Tibial artery (tissue), 4 donors: ENCODE measurements around the gene ARGLU1.
A peak's percentile ranks its signal among the peaks of the same experiment; 100 is the strongest.

Experiments used
- DNase-seq, 2 donors: peaks; one replicate each; pipeline ENCODE4 v3.0.0-alpha.2; 2019
- H3K27ac ChIP-seq, 2 donors: fragments of 200-600 bp; sonication (generic) in 1 of 2; 1 replicate in 1 of 2; 2 replicates in 1 of 2; pipeline ENCODE4 v1.5.1; 2018 to 2019; ENCODE audit warnings: mild to moderate bottlenecking in 1 of 2
- H3K27me3 ChIP-seq, 2 donors: fragments of 200-600 bp; sonication (generic) in 1 of 2; one replicate each; pipeline versions ENCODE4 v1.5.1 to v1.6.0; 2016 to 2019
- H3K36me3 ChIP-seq, 3 donors: fragments of 200-600 bp; sonication (generic) in 2 of 3; one replicate each; pipeline ENCODE4 v1.5.1; 2016 to 2019; ENCODE audit warnings: mild to moderate bottlenecking in 2 of 3
- H3K4me1 ChIP-seq, 4 donors: fragments of 200-600 bp; sonication (generic) in 2 of 4; 1 replicate in 3 of 4; 2 replicates in 1 of 4; pipeline ENCODE4 v1.5.1; 2016 to 2019
- H3K4me3 ChIP-seq, 2 donors: fragments of 200-600 bp; sonication (generic) in 1 of 2; 1 replicate in 1 of 2; 2 replicates in 1 of 2; pipeline ENCODE4 v1.5.1; 2018 to 2019; ENCODE audit warnings: mild to moderate bottlenecking in 2 of 2
- H3K9me3 ChIP-seq, 3 donors: fragments of 200-600 bp; sonication (generic) in 1 of 3; one replicate each; pipeline ENCODE4 v1.5.1; 2016 to 2019
- intact Hi-C: fragments of 100-400 bp; cut with DNase I; formaldehyde crosslinking; loops from one replicate; pipeline ENCODE4 v1.15.0; 2023; ENCODE audit warnings: low total_unique reads
- TF ChIP-seq, protein P1 (sequence below), 2 experiments: fragments of 200-600 bp in 1 of 2; fragments of 450-650 bp in 1 of 2; IDR thresholded peaks; one replicate each; pipeline ENCODE4 v1.5.1; 2017 to 2019; ENCODE audit warnings: antibody characterized with exemption in 2 of 2, mild to moderate bottlenecking in 1 of 2, moderate library complexity in 1 of 2

ARGLU1 gene

DNA sequence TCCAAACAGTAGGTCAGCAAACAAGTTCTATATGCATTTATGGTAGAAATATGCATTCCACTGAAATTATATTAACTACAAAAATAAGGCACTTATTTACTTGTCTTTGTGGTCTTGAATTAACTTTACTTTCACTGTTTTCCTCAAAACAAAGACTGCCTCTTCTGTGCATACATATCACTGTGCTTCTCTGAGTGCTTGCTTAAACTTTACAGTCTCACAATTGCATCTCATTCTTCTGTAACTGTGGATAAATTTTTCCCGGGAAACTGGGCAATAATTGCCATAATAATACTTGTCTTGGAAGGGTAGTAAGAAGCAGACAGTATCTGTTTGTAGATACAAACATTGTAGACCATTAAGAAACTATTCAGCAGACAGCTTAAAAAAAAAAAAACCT is 70.9 kb downstream of the ARGLU1 start:
- Histone ChIP-seq H3K4me1 (peaks cover 0 to 18% (median 6%) of the 10 kb centered on the region in 4 donors), H3K27ac (no peak overlapping the region), H3K4me3 (no peak overlapping the region), H3K36me3 (peaks cover 17 to 19% (median 19%) of the 10 kb centered on the region in 3 donors), H3K27me3 (no peaks in the 10 kb centered on the region), H3K9me3 (no peaks in the 10 kb centered on the region)
- no peak for DNase-seq
- TF ChIP-seq, protein P1, sequence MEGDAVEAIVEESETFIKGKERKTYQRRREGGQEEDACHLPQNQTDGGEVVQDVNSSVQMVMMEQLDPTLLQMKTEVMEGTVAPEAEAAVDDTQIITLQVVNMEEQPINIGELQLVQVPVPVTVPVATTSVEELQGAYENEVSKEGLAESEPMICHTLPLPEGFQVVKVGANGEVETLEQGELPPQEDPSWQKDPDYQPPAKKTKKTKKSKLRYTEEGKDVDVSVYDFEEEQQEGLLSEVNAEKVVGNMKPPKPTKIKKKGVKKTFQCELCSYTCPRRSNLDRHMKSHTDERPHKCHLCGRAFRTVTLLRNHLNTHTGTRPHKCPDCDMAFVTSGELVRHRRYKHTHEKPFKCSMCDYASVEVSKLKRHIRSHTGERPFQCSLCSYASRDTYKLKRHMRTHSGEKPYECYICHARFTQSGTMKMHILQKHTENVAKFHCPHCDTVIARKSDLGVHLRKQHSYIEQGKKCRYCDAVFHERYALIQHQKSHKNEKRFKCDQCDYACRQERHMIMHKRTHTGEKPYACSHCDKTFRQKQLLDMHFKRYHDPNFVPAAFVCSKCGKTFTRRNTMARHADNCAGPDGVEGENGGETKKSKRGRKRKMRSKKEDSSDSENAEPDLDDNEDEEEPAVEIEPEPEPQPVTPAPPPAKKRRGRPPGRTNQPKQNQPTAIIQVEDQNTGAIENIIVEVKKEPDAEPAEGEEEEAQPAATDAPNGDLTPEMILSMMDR (IDR thresholded peaks at IDR 0.05), result no peak
- intact Hi-C loops, result no loop called here

DNA sequence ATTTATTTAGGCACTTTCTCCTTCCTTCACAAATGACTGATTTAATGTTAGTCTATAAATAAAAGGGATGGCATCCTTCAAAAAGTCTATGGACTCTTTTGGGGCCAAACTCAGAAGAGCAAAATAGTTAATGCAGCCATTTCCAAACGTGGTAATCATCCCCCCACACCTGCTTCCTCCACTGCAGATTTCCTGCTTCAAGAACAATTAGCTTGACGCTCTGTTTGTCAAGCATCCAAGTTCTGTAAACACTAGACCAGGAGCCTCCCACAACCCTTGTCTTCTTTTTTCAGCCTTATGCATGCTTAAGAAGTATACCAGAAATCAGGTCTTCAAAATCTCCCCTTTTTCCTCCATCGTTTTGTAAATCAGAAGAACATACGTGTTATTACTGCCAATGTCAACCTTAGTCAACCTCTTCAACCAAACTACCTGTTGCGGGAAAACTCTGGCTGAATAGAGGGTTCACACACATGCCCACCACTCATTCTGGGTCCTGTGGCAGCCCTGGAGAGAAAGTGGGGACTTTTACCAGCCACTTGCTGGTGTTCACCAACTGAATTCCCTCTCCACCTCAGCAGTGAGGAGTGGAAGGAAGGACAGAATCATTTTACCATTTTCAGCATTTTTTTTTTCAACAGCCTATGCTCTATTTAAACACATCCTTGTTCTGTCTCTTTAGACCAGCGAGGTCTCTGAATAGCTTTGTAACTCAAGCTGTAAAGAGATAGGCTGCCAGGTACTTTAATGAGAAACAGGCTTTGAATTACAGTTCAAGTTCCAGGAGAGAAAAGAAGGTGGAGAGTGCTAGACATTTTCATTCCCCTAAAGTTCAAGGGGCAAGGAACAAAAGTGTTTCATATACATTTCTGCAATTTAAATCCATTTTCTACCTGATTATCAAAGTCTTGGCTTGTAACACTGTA is 71.6 kb downstream of the ARGLU1 start:
- Histone ChIP-seq H3K4me1 (peaks cover 0 to 18% (median 6%) of the 10 kb centered on the region in 4 donors), H3K4me3 (no peak overlapping the region)
- no peak for DNase-seq

DNA sequence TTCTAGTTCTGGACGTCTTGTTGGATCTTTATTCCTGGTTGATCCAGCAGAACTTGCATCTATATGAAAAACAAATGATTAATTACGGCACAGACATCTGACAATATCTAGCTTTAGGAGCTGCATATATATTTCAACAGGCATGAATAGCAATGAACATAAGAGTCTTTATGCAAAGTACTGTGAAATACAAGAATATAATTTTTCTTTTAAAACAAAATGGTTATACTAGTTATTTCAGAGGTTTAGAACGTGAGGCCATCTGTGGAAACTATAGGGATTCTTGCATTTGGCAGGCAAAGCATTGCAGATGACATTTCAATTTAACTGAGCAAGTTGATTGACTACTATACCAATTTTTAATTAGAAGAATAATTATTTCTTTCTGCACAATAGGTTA is 73.0 kb downstream of the ARGLU1 start:
- H3K27ac ChIP-seq, result no peak overlapping the region
- peaks cover 21 to 29% (median 24%) of the 10 kb centered on the region in 3 donors for H3K36me3 ChIP-seq
- DNase-seq, result no peak
- no peak overlapping the region for H3K4me3 ChIP-seq
- H3K27me3 ChIP-seq, result no peaks in the 10 kb centered on the region
- H3K4me1 ChIP-seq, result peaks cover 0 to 17% (median 6%) of the 10 kb centered on the region in 4 donors
- TF ChIP-seq, protein P1 (IDR thresholded peaks at IDR 0.05), result no peak
- no peaks in the 10 kb centered on the region for H3K9me3 ChIP-seq
- intact Hi-C loops, result no loop called here

More for the DNA sequence above, 71.6 kb downstream of the ARGLU1 start:
- TF ChIP-seq, protein P1 (IDR thresholded peaks at IDR 0.05), result no peak
- Histone ChIP-seq H3K27me3 (no peaks in the 10 kb centered on the region), H3K9me3 (no peaks in the 10 kb centered on the region), H3K36me3 (peaks cover 21 to 24% (median 24%) of the 10 kb centered on the region in 3 donors), H3K27ac (no peak overlapping the region)
- intact Hi-C loops, result no loop called here

DNA sequence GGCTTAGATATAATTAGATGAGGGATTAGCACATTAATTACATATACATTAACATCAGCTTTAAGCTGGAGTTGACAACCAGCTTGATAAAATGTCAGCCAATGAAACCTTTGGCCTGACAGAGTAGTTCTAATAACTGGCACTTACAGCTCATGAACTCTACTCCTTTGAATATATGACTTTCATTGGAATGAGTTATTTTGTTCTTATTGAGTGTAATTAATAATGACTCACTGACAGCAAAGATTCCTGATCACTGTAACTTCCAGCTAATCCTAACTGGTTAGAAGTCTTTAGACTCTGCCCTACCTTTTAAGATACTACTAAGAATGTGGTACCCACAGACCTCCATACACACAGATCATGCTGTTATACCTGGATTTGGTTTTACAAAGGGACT is 73.4 kb downstream of the ARGLU1 start:
- Histone ChIP-seq H3K27ac (no peak overlapping the region), H3K36me3 (peaks cover 21 to 29% (median 24%) of the 10 kb centered on the region in 3 donors), H3K4me3 (no peak overlapping the region), H3K4me1 (peaks cover 0 to 12% (median 6%) of the 10 kb centered on the region in 4 donors), H3K27me3 (no peaks in the 10 kb centered on the region), H3K9me3 (no peaks in the 10 kb centered on the region)
- TF ChIP-seq, protein P1 (IDR thresholded peaks at IDR 0.05), result no peak
- intact Hi-C loops, result no loop called here
- DNase-seq, result no peak

DNA sequence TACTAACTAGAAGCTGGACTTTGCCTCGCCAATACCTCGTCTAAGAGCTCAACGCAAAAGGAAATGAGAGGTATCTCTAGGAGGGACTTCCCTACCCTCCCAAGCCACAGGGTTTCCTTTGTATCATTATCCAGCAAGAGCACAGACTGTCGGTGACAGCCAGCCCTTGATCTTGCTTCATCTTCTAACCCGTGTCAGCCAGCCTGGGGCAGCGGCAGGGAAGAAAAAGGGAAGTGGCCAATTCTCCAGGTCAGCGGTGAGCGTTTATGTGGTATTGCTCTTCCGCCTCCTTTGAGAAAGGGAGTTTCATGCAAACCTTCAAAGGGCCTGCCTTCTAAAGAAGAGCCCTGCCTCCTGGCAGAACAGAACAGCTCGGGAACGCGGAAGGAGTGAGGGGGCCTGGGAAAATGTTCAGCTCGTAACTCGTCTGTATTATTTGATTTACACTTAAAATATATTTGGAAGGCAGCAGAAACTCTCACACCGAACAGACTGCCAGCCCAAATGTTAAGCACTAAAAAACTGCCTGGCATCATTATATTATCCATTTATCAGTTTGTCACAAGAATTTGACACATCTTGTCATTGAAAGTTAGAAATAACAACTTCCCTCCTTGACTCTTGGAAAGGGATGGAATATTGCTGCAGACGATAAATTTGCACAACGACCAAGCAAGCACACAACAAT is 74.3 kb downstream of the ARGLU1 start:
- TF ChIP-seq, protein P1 (IDR thresholded peaks at IDR 0.05), result no peak
- H3K27me3 ChIP-seq, result no peaks in the 10 kb centered on the region
- H3K9me3 ChIP-seq, result no peaks in the 10 kb centered on the region
- DNase-seq, result peak in 1 of 2 donors; percentile 47
- H3K4me1 ChIP-seq, result peaks cover 0 to 11% (median 2%) of the 10 kb centered on the region in 4 donors
- H3K27ac ChIP-seq, result no peak overlapping the region
- H3K4me3 ChIP-seq, result no peak overlapping the region
- H3K36me3 ChIP-seq, result peaks cover 21 to 29% (median 24%) of the 10 kb centered on the region in 3 donors
- intact Hi-C loops, result no loop called here
